Cardiac septum (tissue), 1 donor: ENCODE results near the gene NPNT. TPM values are rescaled to one million over a fixed set of nuclear protein-coding genes. Genes with fewer than 3 reads are reported as not detected.
A peak's percentile ranks its signal among the peaks of the same experiment; 100 is the strongest.

Source experiments
- DNase-seq: peaks from one replicate; pipeline ENCODE4 v3.0.0-alpha.2; 2020; ENCODE audit warnings: low spot score
- intact Hi-C: fragments of 100-400 bp; cut with DNase I; formaldehyde crosslinking; loops from one replicate; pipeline ENCODE4 v1.14.0; 2022
- total RNA-seq: library from RNA; stranded (reverse); fragmentation: NEBNext Ultra II Directional; extraction: Animal tissue kit (Norgen Biotek cat#: 25700); gene quantifications from one replicate; pipeline ENCODE4 v1.2.1, GENCODE V29; 2021
- donor health status: DM: no; HTN: no; CAD: no.

NPNT gene
- total RNA-seq, 1 donor from 2014 or later: 11.1 TPM

DNA sequence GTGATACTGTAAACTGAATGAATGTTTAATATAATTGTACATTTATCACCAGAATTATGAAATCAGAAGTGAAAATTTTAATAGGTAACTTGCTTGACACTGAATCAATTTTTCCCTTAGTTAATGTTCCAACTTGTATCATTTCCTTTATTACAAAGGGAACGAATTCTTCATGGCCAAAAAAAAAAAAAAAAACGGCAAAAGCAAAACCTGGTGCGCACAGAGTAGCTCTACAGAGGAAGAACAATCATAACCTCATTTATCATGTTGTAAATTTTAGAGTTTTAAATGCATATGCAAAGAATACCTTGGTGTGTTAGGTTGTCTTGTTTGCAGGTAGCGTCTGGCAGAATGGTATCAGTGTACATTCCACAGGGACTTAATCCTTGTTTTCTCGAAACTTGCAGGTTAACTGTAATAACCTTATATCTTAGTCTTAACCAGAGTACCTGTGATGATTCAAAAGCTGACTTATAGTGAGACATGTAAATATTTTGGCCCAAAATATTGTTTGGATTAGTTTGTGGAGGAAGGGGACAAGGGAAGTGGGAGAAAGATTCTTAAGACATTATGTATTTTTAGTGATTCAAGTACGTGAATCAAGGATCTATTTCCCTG, 70.0 kb downstream of the NPNT start:
- intact Hi-C loops: no loop called here
- DNase-seq: no peak

- intact Hi-C loops: no loop called here
- DNase-seq: no peak
Observed at GRCh38 chr4:105966051-105966450, 70.8 kb downstream of the NPNT start.

- intact Hi-C loops: no loop called here
- DNase-seq: no peak
Observed at GRCh38 chr4:105967058-105967658, 71.9 kb downstream of the NPNT start.

DNA sequence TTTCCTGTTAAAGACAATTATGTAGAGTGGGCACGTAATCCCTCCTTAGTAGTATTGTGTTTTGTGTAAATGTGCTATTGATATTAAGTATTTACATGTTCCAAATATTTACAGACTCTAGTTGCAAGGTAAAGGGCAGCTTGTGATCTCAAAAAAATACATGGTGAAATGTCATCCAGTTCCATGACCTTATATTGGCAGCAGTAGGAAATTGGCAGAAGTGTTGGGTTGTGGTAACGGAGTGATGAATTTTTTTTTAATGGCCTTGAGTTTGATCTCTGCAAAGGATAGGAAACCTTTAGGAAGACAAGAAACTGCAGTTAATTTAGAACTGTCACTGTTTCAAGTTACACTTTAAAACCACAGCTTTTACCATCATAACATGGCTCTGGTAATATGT, 74.3 kb downstream of the NPNT start:
- intact Hi-C loops: no loop called here
- no peak for DNase-seq

DNA sequence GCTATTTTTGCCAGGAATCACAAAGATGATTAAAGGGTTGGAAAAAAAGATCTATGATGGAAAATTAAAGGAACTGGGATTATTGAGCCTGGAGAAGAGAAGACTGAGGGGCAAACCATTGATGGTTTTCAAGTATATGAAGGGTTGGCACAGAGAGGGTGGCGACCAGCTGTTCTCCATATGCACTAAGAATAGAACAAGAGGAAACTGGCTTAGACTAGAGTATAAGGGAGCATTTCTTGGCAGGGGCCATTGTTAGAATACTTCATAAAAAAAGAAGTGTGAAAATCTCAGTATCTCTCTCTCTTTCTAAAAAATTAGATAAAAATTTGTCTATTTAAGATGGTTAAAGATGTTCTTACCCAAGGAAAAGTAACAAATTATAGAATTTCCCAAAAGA, 75.1 kb downstream of the NPNT start:
- no peak for DNase-seq
- intact Hi-C loops: no loop called here

GRCh38 chr4:105971036-105971435, 75.8 kb downstream of the NPNT start:
- DNase-seq: no peak
- intact Hi-C loops: no loop called here

GRCh38 chr4:105972946-105973621, 77.8 kb downstream of the NPNT start:
- intact Hi-C loops: no loop called here
- DNase-seq: no peak

GRCh38 chr4:105976915-105977314, 81.6 kb downstream of the NPNT start:
- no peak for DNase-seq
- intact Hi-C loops: no loop called here

DNA sequence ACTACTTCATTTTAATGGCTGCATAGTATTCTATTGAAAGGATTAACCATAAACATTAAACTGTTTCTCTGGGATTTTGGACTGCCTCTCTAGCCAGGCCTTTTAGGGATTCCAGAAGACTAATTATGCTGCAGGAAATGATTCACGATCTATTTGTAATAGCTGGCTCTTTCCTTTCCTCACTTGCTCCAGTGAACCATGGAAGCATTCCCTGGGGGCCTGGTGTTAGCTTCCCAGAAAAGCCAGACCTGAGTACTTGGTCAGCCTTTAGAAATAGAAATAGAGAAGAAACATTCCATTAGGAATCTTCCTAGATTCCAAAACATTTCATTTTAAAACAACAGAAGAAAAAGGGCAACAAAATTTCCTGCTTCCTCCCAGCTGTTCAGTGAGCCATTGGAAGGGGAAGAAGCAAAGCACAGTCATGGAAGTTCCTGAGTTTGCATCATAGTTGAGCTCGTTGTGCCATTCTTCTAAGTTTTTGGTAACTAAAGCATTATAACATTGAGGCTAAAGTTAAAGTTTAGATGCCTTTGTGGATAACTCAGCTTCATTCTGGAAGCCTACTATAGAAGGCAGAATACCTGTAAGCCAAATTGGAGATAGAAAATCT, 83.5 kb downstream of the NPNT start:
- intact Hi-C loops: no loop called here
- DNase-seq: no peak

DNA sequence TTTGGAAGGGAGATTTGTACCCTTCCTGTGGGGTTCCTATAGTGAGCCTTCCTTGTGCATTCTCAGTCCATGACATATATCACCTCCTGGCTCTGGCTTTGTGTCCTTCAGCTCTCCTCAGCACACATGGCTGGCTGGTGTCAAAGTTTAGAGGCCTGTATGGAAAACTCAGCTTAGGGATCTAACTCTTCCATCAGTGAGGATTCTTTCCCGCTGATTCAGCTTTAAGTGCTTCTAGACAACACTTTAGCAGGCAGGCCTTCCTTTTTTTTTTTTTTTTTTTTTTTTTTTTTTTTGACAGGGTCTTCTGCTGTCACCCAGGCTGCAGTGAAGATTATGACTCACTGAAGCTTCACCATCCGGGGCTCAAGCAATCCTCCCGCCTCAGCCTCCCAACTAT, 84.2 kb downstream of the NPNT start:
- no peak for DNase-seq
- intact Hi-C loops: no loop called here

DNA sequence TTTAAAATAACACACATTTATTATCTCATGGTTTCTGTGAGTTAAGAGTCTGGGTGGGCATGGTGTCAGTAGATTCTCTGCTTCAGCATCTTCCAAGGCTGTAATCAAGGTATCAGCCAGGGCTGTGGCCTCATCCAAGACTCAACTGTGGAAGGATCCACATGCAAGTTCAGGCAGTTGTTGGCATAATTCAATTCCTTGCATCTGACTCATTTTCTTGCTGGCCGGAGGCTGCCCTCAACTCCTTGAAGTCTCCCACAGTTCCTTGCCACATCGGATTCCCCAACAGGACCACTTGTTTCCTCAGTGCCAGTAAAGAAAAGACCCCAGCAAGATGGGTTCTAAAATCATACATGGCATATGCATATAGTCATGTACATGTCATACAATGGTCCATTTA, 93.4 kb downstream of the NPNT start:
- DNase-seq: no peak
- intact Hi-C loops: no loop called here

GRCh38 chr4:105989485-105990242, 94.4 kb downstream of the NPNT start:
- no peak for DNase-seq
- intact Hi-C loops: no loop called here

DNA sequence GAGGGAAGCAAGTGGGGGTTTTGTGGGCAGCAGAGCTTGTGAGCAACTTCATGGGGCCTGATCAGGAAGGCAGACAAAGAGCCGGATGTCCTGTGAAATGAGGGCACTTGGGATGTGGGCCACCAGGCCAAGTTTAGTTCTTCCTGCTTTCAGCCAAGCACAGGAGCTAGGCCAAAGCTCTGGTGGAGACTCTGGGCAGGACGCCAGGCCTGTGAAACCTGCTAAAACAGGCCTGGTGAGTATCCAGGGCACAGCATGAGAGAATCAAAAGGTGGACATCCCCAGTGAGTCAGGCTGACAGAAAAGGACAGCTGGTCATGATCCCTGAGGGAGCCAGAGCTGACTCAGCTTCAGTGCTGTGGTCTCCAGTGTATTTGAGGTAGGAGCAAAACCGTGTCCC, 95.7 kb downstream of the NPNT start:
- intact Hi-C loops: no loop called here
- peak; percentile 94 for DNase-seq

DNA sequence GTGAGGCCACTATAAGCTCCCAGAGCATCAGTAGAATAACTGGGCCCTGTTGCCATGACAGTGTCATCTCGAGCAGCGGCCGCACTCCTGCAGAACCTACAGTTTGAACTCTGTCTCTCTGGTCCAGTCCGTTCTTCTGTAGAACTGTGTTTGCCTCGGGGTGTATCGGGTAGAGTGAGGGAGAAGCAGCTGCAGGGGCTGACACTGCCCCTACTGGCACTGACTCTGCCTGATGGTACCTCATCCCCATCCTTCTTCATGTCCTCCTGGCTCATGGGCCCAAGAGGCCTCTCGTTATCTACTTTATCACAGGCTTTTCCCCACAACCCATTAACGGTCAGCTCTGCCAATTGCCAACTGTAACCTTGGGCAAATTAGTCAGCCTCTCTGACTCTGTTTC, 96.5 kb downstream of the NPNT start:
- intact Hi-C loops: no loop called here
- DNase-seq: no peak

- intact Hi-C loops: no loop called here
- DNase-seq: no peak
Observed at GRCh38 chr4:105992641-105993305, 97.5 kb downstream of the NPNT start.

- no peak for DNase-seq
Observed at GRCh38 chr4:105994061-105994460, 98.8 kb downstream of the NPNT start.

DNA sequence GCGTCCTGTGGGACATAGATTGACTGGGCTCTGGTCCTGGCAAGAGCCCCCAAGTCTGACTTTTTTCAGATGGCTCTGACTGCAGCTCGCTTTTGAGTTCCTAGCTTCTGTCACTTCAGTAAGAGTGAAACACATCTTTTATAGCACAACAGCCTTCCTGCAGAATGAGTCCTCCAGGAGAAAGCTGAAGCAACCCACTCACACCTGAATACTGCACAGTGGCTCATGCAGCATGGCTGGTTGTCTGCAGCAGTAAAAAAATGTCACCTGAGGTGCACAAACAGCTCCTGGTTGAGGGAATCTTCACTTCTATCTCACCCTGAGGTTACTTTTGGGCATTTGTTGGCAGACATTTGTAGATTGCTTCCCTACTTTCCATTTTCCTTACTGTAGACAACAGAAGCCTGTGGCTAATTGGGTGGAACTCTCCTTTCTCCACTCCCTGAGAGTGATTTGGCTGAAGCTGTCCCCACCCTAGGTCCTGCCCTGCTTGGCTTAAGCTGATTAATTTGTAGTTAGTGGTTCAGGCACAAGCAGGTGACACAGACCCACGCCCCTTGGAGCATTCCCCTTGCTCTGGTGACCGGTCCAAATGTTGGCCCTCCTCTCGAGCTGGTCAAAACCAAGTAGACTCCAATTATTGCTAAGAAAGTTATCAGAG, 99.7 kb downstream of the NPNT start:
- intact Hi-C loops: no loop called here
- no peak for DNase-seq

More at GRCh38 chr4:105994061-105994460, 98.8 kb downstream of the NPNT start:
- intact Hi-C loops: no loop called here

GRCh38 chr4:105996845-105997244, 101.6 kb downstream of the NPNT start:
- no peak for DNase-seq
- intact Hi-C loops: no loop called here
